ENCODE data around the gene PCDHGA11.
"Not testable (repeated sequence)": the region's sequence is repeated elsewhere in the genome, so short reads cannot be mapped to it uniquely, and the experiment has no call there.

PCDHGA11 gene

DNA sequence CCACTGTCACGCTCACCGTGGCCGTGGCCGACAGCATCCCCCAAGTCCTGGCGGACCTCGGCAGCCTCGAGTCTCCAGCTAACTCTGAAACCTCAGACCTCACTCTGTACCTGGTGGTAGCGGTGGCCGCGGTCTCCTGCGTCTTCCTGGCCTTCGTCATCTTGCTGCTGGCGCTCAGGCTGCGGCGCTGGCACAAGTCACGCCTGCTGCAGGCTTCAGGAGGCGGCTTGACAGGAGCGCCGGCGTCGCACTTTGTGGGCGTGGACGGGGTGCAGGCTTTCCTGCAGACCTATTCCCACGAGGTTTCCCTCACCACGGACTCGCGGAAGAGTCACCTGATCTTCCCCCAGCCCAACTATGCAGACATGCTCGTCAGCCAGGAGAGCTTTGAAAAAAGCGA, 11.9 kb downstream of the PCDHGA11 start:
- not testable (repeated sequence) for DNase-seq

DNA sequence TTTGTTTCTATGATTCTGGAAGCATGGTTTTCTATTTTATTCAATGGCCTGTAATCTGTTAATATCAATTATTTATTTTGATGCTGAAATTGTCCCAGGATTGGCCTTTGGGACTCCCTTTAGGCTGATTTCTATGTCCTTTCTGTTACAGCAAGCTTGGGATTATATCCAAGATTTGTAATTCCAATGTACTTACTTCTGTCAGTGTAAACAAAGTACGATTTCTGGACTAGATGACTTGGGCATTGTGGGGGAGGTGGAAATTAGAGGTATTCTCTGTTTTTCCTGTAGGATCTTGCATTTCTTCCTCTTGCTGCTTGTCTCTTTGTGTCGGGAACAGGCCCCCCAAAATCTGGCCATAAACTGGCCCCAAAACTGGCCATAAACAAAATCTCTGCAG, 13.2 kb downstream of the PCDHGA11 start:
- no peak for DNase-seq

DNA sequence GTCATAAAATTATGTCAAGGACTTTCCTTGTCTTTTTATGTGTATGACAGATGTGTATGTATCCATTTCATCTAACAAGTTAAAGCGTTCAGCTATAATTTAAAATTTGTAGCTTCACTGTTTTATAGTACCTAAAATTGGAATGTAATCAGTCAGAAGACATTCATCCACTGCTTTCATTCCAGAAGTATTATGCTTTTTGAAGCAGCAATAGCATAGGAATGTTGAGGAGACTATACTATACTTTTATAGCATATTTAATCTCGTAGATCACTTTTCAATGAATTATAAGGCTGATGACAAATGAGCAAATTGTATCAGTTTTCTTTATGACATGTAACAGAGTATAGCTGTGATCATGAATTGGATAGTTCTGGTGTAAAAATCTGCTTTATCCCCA, 16.4 kb downstream of the PCDHGA11 start:
- DNase-seq: no peak

DNA sequence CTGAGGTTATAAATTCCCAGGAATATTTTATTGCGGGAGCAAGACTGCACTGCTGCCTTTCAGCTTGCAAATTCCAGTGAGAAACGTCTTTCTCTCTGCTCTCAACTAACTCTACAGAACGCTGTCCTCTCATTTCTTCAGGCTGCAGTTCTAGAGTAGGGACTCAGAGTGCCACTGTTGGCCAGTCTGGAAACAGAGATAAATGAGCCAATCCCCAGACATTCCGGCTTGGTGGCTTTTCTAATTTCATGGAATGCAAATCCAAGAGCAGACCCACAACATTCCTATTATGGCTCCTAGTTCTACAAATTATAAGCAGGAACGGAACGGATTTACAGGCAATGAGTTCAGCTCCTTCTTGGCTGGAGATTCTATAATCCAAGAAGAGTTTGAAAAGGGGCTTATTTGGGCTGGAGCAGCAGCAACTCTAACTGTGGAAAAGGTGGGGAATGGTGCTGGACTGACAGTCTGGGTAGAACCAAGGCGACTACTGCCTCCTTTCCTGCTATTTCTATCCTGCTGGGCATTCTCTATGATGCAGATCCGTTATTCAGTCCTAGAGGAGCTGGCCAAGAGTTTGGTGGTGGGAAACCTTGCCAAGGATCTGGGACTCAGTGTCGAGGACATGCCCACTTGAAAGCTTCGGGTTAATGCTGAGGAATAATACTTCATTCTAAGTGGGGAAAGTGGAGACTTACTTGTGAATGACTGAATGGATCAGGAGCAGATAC, 18.7 kb downstream of the PCDHGA11 start:
- no peak for DNase-seq

DNA sequence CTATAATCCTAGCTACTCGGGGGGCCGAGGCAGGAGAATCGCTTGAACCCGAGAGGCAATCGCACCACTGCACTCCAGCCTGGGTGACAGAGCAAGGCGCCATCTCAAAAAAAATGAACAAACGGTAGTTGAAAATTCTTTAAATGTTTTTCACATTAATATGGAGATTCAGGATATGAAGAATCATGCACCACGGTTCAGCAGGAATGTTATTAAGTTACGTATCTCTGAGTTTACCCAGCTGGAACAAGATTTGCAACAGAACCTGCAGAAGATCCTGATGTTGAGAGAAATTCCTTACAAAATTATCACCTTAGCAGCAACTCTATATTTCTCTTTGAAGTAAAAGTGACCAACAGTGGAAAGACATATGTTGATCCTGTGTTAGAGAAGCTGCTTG, 19.5 kb downstream of the PCDHGA11 start:
- no peak for DNase-seq

DNA sequence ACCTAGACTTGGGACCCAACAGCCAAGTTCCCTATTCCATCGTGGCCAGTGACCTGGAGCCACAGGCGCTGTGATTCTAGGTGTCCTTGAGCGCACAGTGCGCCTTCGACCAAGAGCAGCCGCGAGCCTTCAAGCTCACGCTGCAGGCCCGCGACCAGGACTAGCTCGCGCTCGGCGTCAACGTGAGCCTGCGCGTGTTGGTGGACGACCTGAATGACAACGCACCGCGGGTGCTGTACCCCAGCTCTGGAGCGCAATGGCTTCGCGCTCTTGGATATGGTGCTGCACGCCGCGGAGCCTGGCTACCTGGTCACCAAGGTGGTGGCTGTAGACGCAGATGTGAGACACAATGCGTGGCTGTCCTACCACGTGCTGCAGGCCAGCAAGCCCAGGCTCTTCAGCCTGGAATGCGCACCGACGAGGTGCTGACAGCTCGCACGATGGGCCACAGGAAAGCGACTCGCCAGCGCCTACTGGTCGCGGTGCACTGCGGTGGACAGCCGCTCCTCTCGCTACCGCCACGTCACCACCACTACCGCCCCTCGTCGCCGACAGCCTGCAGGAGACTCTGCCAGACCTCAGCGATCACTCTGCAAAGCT, 20.8 kb downstream of the PCDHGA11 start:
- DNase-seq: no peak

DNA sequence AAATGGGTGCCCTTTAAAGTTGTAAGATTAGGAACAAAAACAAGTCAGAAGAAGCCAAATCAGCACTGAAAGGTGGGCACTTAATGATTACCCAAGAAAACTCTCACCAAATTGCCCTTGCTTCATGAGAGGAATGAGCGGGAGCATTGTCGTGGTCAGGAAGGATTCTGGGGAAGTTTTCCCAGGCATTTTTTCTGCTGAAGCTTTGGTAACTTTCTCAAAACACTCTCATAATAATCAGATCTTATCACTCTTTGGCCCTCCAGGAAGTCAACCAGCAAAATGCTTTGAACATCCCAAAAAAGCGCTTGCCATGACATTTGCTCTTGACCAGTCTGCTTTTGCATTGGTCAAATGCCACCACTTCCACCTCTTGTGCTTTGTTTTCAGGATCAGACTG, 44.5 kb downstream of the PCDHGA11 start:
- no peak for DNase-seq
